Measurements from ENCODE around the gene TRDN.
A peak's percentile ranks its signal among the peaks of the same experiment; 100 is the strongest.
"Not testable (repeated sequence)": the region's sequence is repeated elsewhere in the genome, so short reads cannot be mapped to it uniquely, and the experiment has no call there.

TRDN gene

DNA sequence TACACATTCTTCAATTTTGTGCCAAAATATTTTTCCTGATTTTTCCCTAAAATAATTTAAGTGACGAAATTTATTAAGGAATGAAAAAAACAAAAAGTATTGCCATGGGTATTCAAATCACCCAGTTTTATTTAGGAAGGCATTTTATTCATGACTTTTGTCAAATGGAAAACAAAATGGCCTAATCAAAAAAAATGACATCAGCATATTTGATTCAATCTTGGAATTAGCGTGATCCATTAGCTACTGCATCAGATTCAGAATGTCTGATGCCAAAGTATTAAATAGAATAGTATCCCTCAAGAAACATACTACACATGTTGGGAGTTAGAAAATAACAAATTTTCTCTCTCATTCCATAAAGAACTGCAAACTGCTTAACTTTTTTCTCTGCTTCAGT lies 129.2 kb downstream of the TRDN start:
- no peak for DNase-seq (ENCODE audit: low read depth)

DNA sequence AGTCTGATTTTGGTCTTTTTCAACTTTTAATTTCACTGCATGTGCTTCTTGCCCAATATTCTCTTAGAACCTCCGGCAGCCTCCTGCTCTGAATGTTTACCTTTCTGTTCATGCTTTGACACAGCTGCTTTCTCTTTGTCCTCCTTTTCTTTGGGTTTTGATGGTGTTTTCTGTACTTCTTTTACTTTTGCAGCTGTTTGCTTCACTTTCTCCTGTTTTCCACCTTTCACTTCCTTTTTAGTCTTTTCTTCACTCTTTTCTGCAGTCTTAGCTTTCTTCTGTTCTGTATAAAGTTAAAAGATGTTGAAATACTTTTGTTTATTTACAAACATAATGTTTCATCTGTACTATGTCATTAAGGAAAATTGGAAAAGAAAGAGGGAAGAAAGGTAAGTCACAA lies 133.1 kb downstream of the TRDN start:
- no peak for DNase-seq (ENCODE audit: low read depth)

DNA sequence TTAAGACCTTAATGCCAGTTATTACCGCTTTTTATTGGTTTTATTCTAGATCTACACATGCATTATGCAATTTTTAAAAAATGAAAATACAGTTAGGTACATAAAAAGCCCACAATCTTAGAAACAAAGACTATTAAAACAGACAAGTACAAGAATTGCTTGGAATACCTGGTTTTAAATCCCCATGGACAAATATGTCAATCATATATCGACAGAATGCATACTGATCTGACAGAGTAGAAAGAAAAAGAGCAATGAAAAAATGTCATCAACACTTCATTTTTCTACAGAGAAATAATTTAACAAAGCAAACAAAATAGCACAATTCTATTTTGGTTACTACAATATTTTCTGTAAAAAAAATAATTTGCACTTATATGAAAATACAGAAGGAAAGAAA lies 139.7 kb downstream of the TRDN start:
- DNase-seq (ENCODE audit: low read depth), result no peak

DNA sequence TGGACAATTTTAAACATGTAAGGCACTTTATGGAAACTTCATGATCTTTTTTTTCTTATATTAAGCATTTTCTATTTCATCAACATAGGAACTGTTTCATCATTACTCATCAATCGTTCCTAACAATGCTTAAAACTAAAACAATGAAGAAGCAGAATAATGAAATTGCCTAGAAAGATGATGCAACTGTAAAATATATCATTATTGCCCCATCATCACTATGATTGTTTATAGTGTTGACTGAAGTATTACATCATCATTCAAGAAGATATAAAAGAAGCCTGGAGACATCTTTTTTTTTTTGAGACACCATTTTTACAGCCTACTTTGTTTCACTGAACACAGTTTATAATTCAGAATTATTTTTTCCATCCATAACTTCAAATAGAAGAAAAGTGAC lies 147.2 kb downstream of the TRDN start:
- DNase-seq (ENCODE audit: low read depth), result no peak

DNA sequence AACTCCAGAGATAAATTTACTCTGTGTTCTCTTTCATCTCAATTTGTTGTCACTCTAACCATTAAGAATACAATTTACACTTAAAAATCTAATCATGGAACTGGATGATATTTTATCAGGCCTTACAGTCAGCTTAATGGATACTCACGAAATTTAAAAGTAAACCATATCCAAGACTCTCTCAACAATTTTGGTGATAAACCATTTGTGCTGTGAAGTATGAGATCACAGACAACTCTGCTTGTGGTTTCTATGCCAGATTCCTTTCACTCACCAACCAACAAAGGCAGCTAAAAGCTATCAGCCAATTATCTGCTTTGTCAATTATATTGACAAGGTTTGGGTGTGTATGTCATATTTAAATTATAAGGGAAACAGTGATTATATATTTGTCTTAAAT lies 155.8 kb downstream of the TRDN start:
- DNase-seq (ENCODE audit: low read depth), result no peak

GRCh38 chr6:123472025-123472702 lies 164.6 kb downstream of the TRDN start:
- DNase-seq (ENCODE audit: low read depth), result not testable (repeated sequence)

DNA sequence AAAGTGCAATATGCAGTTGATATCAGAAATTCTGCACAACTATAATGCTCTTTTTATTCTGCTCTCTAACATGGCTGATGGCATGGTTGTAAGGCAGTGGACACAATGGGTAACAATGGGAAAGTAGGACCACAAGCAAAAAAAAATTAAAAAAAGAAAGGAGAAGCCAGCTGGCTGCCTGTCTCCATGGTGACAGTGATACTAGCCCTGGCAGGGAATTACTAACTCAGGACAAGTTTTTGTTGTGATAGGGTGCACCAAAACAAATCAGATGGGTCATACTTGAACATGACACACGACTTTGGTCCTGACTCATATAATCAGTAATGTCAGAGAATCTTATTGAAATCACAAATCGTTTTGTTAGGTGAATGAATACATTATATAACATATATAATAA lies 169.4 kb downstream of the TRDN start:
- no peak for DNase-seq (ENCODE audit: low read depth)

DNA sequence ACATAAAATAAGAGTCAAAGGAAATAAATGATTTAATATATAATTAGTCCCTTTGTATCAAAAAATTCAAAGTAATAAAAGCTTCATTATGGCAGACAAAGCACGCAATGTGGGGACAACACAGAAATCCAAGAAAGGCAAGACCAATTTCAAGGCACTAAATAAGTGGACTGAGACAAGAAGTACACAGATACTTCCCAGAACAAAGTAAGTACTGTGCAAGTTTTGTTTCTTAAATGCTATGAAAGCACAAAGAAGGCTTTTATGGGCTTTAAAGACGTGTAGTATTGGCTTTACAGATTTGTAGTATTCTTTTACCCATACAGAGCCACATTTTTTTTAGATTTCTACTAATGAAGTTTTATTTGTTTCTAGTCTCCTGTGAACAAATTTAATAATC lies 174.6 kb downstream of the TRDN start:
- DNase-seq (ENCODE audit: low read depth), result no peak

- no peak for DNase-seq (ENCODE audit: low read depth)
These were observed 178.5 kb downstream of the TRDN start for GRCh38 chr6:123458218-123458617.

GRCh38 chr6:123456836-123457235 lies 179.9 kb downstream of the TRDN start:
- DNase-seq (ENCODE audit: low read depth), result no peak

GRCh38 chr6:123454448-123454847 lies 182.3 kb downstream of the TRDN start:
- DNase-seq (ENCODE audit: low read depth), result no peak

DNA sequence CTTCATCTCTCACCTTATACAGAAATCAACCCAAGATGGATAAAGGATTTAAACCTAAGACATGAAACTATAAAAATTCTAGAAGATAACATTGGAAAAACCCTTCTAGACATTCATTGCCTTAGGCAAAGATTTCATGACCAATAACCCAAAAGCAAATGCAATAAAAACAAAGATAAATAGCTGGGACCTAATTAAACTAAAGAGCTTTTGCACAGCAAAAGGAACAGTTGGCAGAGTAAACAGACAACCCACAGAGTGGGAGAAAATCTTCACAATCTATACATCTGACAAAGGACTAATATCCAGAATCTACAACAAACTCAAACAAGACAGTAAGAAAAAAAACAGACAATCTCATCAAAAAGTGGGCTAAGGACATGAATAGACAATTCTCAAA lies 183.7 kb downstream of the TRDN start:
- DNase-seq (ENCODE audit: low read depth), result not testable (repeated sequence)

- no peak for DNase-seq (ENCODE audit: low read depth)
These were observed 188.4 kb downstream of the TRDN start for GRCh38 chr6:123448306-123448884.

DNA sequence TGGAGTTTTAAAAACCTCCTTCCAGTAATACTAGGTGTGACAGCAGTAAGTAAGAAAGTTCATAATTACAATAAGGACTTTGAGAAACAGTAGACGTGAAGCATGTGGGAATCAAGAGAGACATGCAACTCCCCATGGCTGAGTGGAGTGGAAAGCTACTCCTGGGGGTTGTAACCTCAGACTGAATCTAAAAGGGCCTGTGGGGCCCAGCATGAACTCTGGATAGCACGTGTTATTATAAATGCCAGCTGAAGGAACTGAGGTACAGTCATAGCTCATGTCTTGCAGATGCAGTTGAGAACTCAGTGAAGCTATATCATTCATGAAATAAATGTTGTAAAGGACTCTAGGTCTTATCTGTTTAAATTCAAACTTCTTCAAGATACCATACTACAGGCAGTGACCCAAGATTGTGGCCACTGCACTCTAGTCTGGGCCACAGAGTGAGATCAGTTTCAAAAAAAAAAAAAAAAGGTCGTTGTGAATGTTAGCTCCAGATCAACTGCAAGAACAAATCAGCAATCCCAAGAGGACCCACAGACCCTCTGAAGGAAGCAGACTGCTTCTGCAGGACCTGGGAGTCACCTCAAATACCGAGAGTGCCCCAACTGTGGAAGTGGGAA lies 189.3 kb downstream of the TRDN start:
- no peak for DNase-seq (ENCODE audit: low read depth)

GRCh38 chr6:123439371-123439770 lies 197.4 kb downstream of the TRDN start:
- no peak for DNase-seq (ENCODE audit: low read depth)

DNA sequence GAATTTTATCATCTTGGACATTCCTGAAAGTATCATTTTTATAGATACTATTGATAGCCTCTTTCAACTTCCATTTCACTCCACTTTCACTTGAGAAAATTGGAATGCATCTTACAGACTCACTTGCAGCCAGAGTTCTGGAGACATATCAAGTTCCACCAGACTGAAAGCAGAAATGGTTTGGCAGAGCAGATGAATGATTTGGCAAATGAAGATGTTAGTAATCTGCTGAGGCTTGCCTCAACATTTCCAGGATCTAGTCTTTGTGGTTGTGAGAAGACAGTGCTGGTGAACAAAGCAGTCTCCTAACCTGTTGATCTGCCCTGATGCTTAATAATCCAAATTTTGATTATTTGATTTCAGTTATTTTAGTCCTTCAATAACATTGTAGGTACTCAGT lies 202.6 kb downstream of the TRDN start:
- no peak for DNase-seq (ENCODE audit: low read depth)

DNA sequence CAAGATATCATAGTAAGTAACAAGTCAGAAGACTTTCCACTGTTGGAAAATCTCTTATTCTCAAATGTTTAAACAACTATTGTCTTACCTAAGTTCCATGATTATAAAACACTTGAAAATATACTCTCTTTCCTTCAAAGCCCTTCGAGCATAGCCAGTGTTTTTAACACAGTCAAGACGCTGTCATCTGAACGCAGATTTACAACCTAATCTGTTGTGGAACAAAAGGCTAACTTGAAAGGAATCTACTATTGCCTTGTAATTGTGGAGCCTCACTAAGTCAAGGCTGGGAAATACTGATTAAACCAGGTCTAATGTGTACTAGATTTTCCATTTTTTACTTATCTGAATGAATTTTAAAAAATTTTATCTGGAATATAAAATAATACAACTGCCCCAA lies 205.8 kb downstream of the TRDN start:
- no peak for DNase-seq (ENCODE audit: low read depth)

- DNase-seq (ENCODE audit: low read depth), result no peak
These were observed 209.7 kb downstream of the TRDN start for GRCh38 chr6:123427008-123427407.

DNA sequence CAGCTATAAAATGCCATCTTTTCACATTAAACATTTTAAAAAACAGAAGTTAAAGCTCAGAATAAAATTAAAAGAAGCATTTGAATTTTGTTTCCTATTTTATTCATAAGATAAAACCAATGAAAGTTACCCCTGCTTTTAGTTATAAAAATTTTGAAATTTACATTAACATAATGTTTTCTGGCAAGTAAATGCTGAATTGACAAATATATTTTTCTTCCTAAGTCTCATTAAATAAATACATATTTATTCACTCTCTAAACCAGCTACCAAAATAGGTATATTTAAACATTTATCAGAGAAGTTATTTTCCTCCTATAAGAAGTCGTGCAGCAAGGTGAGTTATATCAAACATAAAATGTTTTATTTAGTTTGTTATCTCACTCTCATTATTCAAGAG lies 213.6 kb downstream of the TRDN start:
- no peak for DNase-seq (ENCODE audit: low read depth)

- no peak for DNase-seq (ENCODE audit: low read depth)
These were observed 216.2 kb downstream of the TRDN start for GRCh38 chr6:123420512-123420911.

GRCh38 chr6:123418071-123418470 lies 218.7 kb downstream of the TRDN start:
- DNase-seq (ENCODE audit: low read depth), result no peak

- no peak for DNase-seq (ENCODE audit: low read depth)
These were observed 219.2 kb downstream of the TRDN start for GRCh38 chr6:123417535-123417934.

DNA sequence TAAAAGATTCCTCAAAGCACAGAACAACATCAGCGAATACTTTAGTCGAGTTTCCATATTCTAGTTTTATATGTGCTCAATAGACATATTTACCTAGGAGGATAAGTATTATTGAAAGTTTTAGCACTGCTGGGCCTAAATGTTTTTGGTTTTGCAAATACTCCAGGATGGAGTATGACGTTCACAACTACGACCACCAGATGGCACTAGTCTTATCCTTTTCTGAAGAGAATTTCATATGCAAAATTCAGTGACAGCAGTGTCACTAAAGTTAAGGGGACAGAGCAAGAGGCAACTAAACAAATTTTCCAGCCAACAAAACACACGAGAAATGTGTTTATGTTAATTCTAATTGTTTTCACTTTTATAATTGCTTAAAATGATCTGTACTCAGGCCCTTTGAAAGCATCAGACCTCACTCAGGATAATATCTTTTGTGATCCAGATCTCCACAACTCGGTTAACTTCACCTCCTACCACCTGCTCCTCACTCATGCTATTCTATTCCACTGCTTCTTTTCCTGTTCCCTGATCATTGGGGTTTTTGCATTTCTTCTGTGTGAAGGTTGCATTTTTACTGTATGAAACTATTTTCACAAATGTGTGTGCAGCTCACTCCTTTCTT lies 220.8 kb downstream of the TRDN start:
- DNase-seq (ENCODE audit: low read depth), result peak; percentile 7

Measured in activated T-cell treated with anti-CD3 and anti-CD28 coated beads for 24 hours (primary cell).